Stimulated activated memory B cell treated with anti-CD40 and anti-IgM and Interleukin-4, amounts not matched to agents 10 μg/mL and 1 μg/mL and 100 μg/mL, for 72 hours (primary cell): Measurements from ENCODE around the gene IFNLR1.

Experiments used
- ATAC-seq: fragments of 150-1000 bp; cut with Tn5 transposase; 2 replicates; pipeline ENCODE4 v1.10.0; 2021
- H3K27ac Mint-ChIP-seq: one replicate; pipeline ENCODE4 v1.8.0; 2022; ENCODE audit warnings: mild to moderate bottlenecking, mixed read lengths
- H3K27me3 Mint-ChIP-seq: one replicate; pipeline ENCODE4 v1.8.0; 2022; ENCODE audit warnings: mixed read lengths
- H3K36me3 Mint-ChIP-seq: one replicate; pipeline ENCODE4 v1.8.0; 2022; ENCODE audit warnings: mixed read lengths
- H3K4me1 Mint-ChIP-seq: one replicate; pipeline ENCODE4 v1.8.0; 2022; ENCODE audit warnings: mixed read lengths
- H3K4me3 Mint-ChIP-seq: one replicate; pipeline ENCODE4 v1.8.0; 2022; ENCODE audit warnings: mild to moderate bottlenecking, moderate library complexity, mixed read lengths
- H3K9me3 Mint-ChIP-seq: one replicate; pipeline ENCODE4 v1.8.0; 2022; ENCODE audit warnings: mixed read lengths

Gene IFNLR1

GRCh38 chr1:24186993-24187790 lies at the start of gene IFNLR1:
Gene IFNLR1 (minus strand): TSS chr1:24187289. CDS start chr1:24187248, 41 bp downstream.
- Mint-ChIP-seq H3K27me3 (no peaks in the 10 kb centered on the region), H3K4me1 (peaks cover 74% of the 10 kb centered on the region), H3K27ac (peak within 1 kb of the TSS; percentile 97), H3K4me3 (peak within 1 kb of the TSS; percentile 81), H3K9me3 (peaks cover 4% of the 10 kb centered on the region), H3K36me3 (peaks cover 7% of the 10 kb centered on the region)
- ATAC-seq, result peak; percentile 70

GRCh38 chr1:24235921-24236788 lies 49.1 kb upstream of the IFNLR1 start:
- Mint-ChIP-seq H3K9me3 (no peaks in the 10 kb centered on the region), H3K36me3 (no peaks in the 10 kb centered on the region), H3K4me3 (no peak overlapping the region), H3K4me1 (peaks cover 18% of the 10 kb centered on the region), H3K27me3 (no peaks in the 10 kb centered on the region), H3K27ac (peak overlapping the region; percentile 36)
- ATAC-seq, result peak; percentile 83

GRCh38 chr1:24233684-24234600 lies 46.9 kb upstream of the IFNLR1 start:
- peaks cover 18% of the 10 kb centered on the region for H3K4me1 Mint-ChIP-seq
- no peaks in the 10 kb centered on the region for H3K27me3 Mint-ChIP-seq
- no peaks in the 10 kb centered on the region for H3K9me3 Mint-ChIP-seq
- no peak for ATAC-seq
- H3K4me3 Mint-ChIP-seq, result no peak overlapping the region
- no peak overlapping the region for H3K27ac Mint-ChIP-seq
- H3K36me3 Mint-ChIP-seq, result no peaks in the 10 kb centered on the region

- H3K4me1 Mint-ChIP-seq, result peaks cover 32% of the 10 kb centered on the region
- H3K4me3 Mint-ChIP-seq, result no peak overlapping the region
- no peak overlapping the region for H3K27ac Mint-ChIP-seq
- ATAC-seq, result no peak
- H3K9me3 Mint-ChIP-seq, result no peaks in the 10 kb centered on the region
- no peaks in the 10 kb centered on the region for H3K36me3 Mint-ChIP-seq
- H3K27me3 Mint-ChIP-seq, result no peaks in the 10 kb centered on the region
Observed at GRCh38 chr1:24231701-24232100, 44.6 kb upstream of the IFNLR1 start.

GRCh38 chr1:24228311-24228710 lies 41.2 kb upstream of the IFNLR1 start:
- Mint-ChIP-seq H3K27me3 (no peaks in the 10 kb centered on the region), H3K4me3 (no peak overlapping the region), H3K9me3 (no peaks in the 10 kb centered on the region), H3K36me3 (no peaks in the 10 kb centered on the region), H3K27ac (peak overlapping the region; percentile 29), H3K4me1 (peaks cover 26% of the 10 kb centered on the region)
- peak; percentile 74 for ATAC-seq

- peak; percentile 46 for ATAC-seq
- Mint-ChIP-seq H3K4me3 (peak overlapping the region; percentile 11), H3K27me3 (no peaks in the 10 kb centered on the region), H3K36me3 (no peaks in the 10 kb centered on the region), H3K4me1 (peaks cover 22% of the 10 kb centered on the region), H3K9me3 (no peaks in the 10 kb centered on the region), H3K27ac (peak overlapping the region; percentile 50)
Observed at GRCh38 chr1:24226749-24227148, 39.7 kb upstream of the IFNLR1 start.

- H3K9me3 Mint-ChIP-seq, result no peaks in the 10 kb centered on the region
- no peak overlapping the region for H3K4me3 Mint-ChIP-seq
- H3K4me1 Mint-ChIP-seq, result peaks cover 22% of the 10 kb centered on the region
- H3K27ac Mint-ChIP-seq, result no peak overlapping the region
- ATAC-seq, result no peak
- H3K36me3 Mint-ChIP-seq, result no peaks in the 10 kb centered on the region
- peaks cover 10% of the 10 kb centered on the region for H3K27me3 Mint-ChIP-seq
Observed at GRCh38 chr1:24224761-24225160, 37.7 kb upstream of the IFNLR1 start.

- Mint-ChIP-seq H3K27me3 (peaks cover 16% of the 10 kb centered on the region), H3K36me3 (no peaks in the 10 kb centered on the region), H3K27ac (no peak overlapping the region), H3K9me3 (no peaks in the 10 kb centered on the region), H3K4me1 (peaks cover 22% of the 10 kb centered on the region), H3K4me3 (no peak overlapping the region)
- ATAC-seq, result no peak
Observed at GRCh38 chr1:24224086-24224485, 37.0 kb upstream of the IFNLR1 start.

GRCh38 chr1:24222793-24223192 lies 35.7 kb upstream of the IFNLR1 start:
- Mint-ChIP-seq H3K27ac (no peak overlapping the region), H3K27me3 (peaks cover 29% of the 10 kb centered on the region), H3K4me1 (peaks cover 13% of the 10 kb centered on the region), H3K4me3 (no peak overlapping the region), H3K9me3 (no peaks in the 10 kb centered on the region), H3K36me3 (no peaks in the 10 kb centered on the region)
- no peak for ATAC-seq

GRCh38 chr1:24222008-24222605 lies 35.0 kb upstream of the IFNLR1 start:
- no peak for ATAC-seq
- Mint-ChIP-seq H3K4me1 (peaks cover 9% of the 10 kb centered on the region), H3K27me3 (peaks cover 36% of the 10 kb centered on the region), H3K4me3 (no peak overlapping the region), H3K36me3 (no peaks in the 10 kb centered on the region), H3K9me3 (no peaks in the 10 kb centered on the region), H3K27ac (no peak overlapping the region)

- peaks cover 42% of the 10 kb centered on the region for H3K27me3 Mint-ChIP-seq
- no peak for ATAC-seq
- H3K4me3 Mint-ChIP-seq, result no peak overlapping the region
- H3K27ac Mint-ChIP-seq, result no peak overlapping the region
- peaks cover under 1% of the 10 kb centered on the region for H3K4me1 Mint-ChIP-seq
- H3K36me3 Mint-ChIP-seq, result no peaks in the 10 kb centered on the region
- no peaks in the 10 kb centered on the region for H3K9me3 Mint-ChIP-seq
Observed at GRCh38 chr1:24221246-24221645, 34.2 kb upstream of the IFNLR1 start.

GRCh38 chr1:24216276-24217074 lies 29.4 kb upstream of the IFNLR1 start:
- H3K4me1 Mint-ChIP-seq, result no peaks in the 10 kb centered on the region
- peaks cover 11% of the 10 kb centered on the region for H3K9me3 Mint-ChIP-seq
- peaks cover 59% of the 10 kb centered on the region for H3K27me3 Mint-ChIP-seq
- ATAC-seq, result no peak
- no peaks in the 10 kb centered on the region for H3K36me3 Mint-ChIP-seq
- H3K4me3 Mint-ChIP-seq, result no peak overlapping the region
- peak overlapping the region; percentile 30 for H3K27ac Mint-ChIP-seq

- H3K27ac Mint-ChIP-seq, result peak overlapping the region; percentile 30
- no peak overlapping the region for H3K4me3 Mint-ChIP-seq
- H3K36me3 Mint-ChIP-seq, result no peaks in the 10 kb centered on the region
- ATAC-seq, result no peak
- no peaks in the 10 kb centered on the region for H3K4me1 Mint-ChIP-seq
- peaks cover 11% of the 10 kb centered on the region for H3K9me3 Mint-ChIP-seq
- peaks cover 55% of the 10 kb centered on the region for H3K27me3 Mint-ChIP-seq
Observed at GRCh38 chr1:24215226-24215814, 28.2 kb upstream of the IFNLR1 start.
